GM19463 (cell line): ENCODE data around the gene FAM72C.
"Not testable (repeated sequence)": the region's sequence is repeated elsewhere in the genome, so short reads cannot be mapped to it uniquely, and the experiment has no call there.

Source experiments
- ATAC-seq: cut with Tn5 transposase; IDR thresholded peaks from one replicate; pipeline ENCODE4 v1.9.1; 2021; ENCODE audit warnings: mild to moderate bottlenecking, moderate library complexity; ENCODE audit not compliant: unreplicated experiment

Gene FAM72C

GRCh38 chr1:143984721-143985473 is 13.1 kb upstream of the FAM72C start:
- not testable (repeated sequence) for ATAC-seq

- not testable (repeated sequence) for ATAC-seq
Measured at GRCh38 chr1:143974416-143974815, 2.6 kb upstream of the FAM72C start.

GRCh38 chr1:143973876-143974414 is 2.2 kb upstream of the FAM72C start:
- ATAC-seq = not testable (repeated sequence)

GRCh38 chr1:143972753-143973326 is 1.1 kb upstream of the FAM72C start:
- ATAC-seq = peak; percentile 7

GRCh38 chr1:143965860-143966259 is 5.9 kb downstream of the FAM72C start:
- not testable (repeated sequence) for ATAC-seq

- not testable (repeated sequence) for ATAC-seq
Measured at GRCh38 chr1:143964294-143964693, 7.5 kb downstream of the FAM72C start.

- ATAC-seq = not testable (repeated sequence)
Measured at GRCh38 chr1:143955930-143956329, 15.9 kb downstream of the FAM72C start.

GRCh38 chr1:143952913-143953312 is 18.9 kb downstream of the FAM72C start:
- not testable (repeated sequence) for ATAC-seq

- not testable (repeated sequence) for ATAC-seq
Measured at GRCh38 chr1:143951485-143952391, 20.0 kb downstream of the FAM72C start.

GRCh38 chr1:143947749-143948148 is 24.0 kb downstream of the FAM72C start:
- not testable (repeated sequence) for ATAC-seq

- ATAC-seq = not testable (repeated sequence)
Measured at GRCh38 chr1:143945253-143945652, 26.5 kb downstream of the FAM72C start.

- ATAC-seq = not testable (repeated sequence)
Measured at GRCh38 chr1:143944576-143945240, 27.1 kb downstream of the FAM72C start.

GRCh38 chr1:143943319-143943978 is 28.3 kb downstream of the FAM72C start:
- ATAC-seq = not testable (repeated sequence)

GRCh38 chr1:143942238-143942860 is 29.4 kb downstream of the FAM72C start:
- not testable (repeated sequence) for ATAC-seq

- not testable (repeated sequence) for ATAC-seq
Measured at GRCh38 chr1:143939666-143940065, 32.1 kb downstream of the FAM72C start.

- not testable (repeated sequence) for ATAC-seq
Measured at GRCh38 chr1:143938922-143939321, 32.9 kb downstream of the FAM72C start.

GRCh38 chr1:143936457-143937115 is 35.2 kb downstream of the FAM72C start:
- ATAC-seq = not testable (repeated sequence)

- not testable (repeated sequence) for ATAC-seq
Measured at GRCh38 chr1:143919127-143919526, 52.7 kb downstream of the FAM72C start.

GRCh38 chr1:143918552-143918951 is 53.2 kb downstream of the FAM72C start:
- ATAC-seq = not testable (repeated sequence)
